ENCODE results near the gene PTPRE.

The PTPRE gene

DNA sequence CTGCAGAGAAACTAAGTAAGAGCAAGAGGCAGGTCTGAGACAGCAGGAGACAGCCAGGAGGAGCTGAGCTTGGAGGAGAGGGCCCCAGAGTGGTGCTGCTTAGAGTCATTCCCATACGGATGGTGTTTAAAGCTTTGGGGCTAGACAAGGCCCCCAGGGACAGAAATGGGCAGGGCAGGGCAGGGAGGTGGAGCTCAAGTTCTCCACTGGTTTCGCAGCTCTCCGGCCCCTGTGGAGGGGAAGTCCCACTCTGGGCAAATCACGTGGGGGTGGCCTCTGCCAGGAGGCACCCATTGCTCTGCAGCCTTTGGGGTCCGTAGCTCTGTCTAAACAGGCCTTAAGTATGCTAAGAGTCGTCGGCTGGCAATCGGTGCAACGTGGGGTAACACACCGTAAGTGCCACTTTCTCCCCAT is 1.0 kb upstream of the PTPRE start:
- no peaks in the 10 kb centered on the region for H3K79me2 ChIP-seq (ENCODE audit: control insufficient read depth, low read length)
- H3K9me3 ChIP-seq (ENCODE audit: control insufficient read depth, insufficient read depth, low read length), result no peaks in the 10 kb centered on the region
- no peaks in the 10 kb centered on the region for H3K9me2 ChIP-seq (replicated peaks; ENCODE audit: control insufficient read depth, low read length)
- no peak overlapping the region for H3K4me2 ChIP-seq (ENCODE audit: low read length)
- no peaks in the 10 kb centered on the region for H3K36me3 ChIP-seq (ENCODE audit: control insufficient read depth, low read length)
- no peaks in the 10 kb centered on the region for H3K4me1 ChIP-seq (ENCODE audit: control insufficient read depth, low read length)
- H3K27me3 ChIP-seq (ENCODE audit: control insufficient read depth, low read length), result no peaks in the 10 kb centered on the region
- no peak overlapping the region for H3K4me3 ChIP-seq (ENCODE audit: low read length)
- TF ChIP-seq, protein P1, sequence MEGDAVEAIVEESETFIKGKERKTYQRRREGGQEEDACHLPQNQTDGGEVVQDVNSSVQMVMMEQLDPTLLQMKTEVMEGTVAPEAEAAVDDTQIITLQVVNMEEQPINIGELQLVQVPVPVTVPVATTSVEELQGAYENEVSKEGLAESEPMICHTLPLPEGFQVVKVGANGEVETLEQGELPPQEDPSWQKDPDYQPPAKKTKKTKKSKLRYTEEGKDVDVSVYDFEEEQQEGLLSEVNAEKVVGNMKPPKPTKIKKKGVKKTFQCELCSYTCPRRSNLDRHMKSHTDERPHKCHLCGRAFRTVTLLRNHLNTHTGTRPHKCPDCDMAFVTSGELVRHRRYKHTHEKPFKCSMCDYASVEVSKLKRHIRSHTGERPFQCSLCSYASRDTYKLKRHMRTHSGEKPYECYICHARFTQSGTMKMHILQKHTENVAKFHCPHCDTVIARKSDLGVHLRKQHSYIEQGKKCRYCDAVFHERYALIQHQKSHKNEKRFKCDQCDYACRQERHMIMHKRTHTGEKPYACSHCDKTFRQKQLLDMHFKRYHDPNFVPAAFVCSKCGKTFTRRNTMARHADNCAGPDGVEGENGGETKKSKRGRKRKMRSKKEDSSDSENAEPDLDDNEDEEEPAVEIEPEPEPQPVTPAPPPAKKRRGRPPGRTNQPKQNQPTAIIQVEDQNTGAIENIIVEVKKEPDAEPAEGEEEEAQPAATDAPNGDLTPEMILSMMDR (IDR thresholded peaks at IDR 0.05; ENCODE audit: low read depth, low read length, poor library complexity, severe bottlenecking), result no peak
- TF ChIP-seq EZH2phosphoT487 (IDR thresholded peaks at IDR 0.05; ENCODE audit: borderline replicate concordance, low read length), result no peak
- no peaks in the 10 kb centered on the region for H3F3A ChIP-seq (ENCODE audit: control insufficient read depth, insufficient read depth)
- H3K27ac ChIP-seq (ENCODE audit: low read depth, low read length), result no peak overlapping the region
- H4K20me1 ChIP-seq (ENCODE audit: control insufficient read depth, insufficient read depth, low read depth, low read length), result no peaks in the 10 kb centered on the region

DNA sequence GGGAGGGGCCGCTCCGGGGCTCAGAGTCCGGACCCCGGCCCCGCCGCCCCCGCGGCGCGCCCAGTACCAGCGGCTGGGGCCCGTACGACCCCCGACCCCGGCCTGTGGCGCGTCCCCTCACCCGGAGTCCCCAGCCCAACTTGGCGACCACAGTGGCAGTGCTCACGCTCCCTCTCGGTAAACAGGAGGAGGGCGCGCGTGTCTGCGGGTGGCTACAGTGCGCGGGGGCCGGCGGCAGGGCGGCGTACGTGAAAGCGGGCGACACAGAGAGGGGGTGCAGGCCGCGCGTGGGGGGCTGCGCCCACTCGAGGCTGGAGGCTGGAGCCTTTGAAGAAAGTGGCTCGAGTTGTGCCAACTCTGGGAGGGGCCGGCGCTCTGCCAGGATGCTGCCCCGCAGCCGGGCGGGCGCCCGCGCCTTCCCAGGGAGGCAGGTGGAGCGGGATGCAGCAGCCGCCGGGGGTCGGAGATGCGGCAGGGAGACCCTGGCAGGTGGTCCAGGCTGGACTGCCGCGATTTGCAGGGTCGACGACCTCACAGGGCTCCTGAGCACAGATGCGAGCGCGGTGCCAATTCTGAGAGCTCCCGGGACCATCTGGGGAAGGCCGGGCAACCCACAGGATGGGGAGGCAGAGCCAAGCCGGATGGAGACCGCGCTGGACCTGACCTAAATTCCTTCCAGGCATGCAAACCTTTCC is 655 bp downstream of the PTPRE start:
- Histone ChIP-seq H3K36me3 (ENCODE audit: control insufficient read depth, low read length) (no peaks in the 10 kb centered on the region), H3K4me3 (ENCODE audit: low read length) (no peak overlapping the region), H3K27ac (ENCODE audit: low read depth, low read length) (no peak overlapping the region), H3K9me3 (ENCODE audit: control insufficient read depth, insufficient read depth, low read length) (no peaks in the 10 kb centered on the region), H3K4me2 (ENCODE audit: low read length) (no peak overlapping the region), H3K27me3 (ENCODE audit: control insufficient read depth, low read length) (no peaks in the 10 kb centered on the region), H3F3A (ENCODE audit: control insufficient read depth, insufficient read depth) (no peaks in the 10 kb centered on the region), H4K20me1 (ENCODE audit: control insufficient read depth, insufficient read depth, low read depth, low read length) (no peaks in the 10 kb centered on the region), H3K9me2 (replicated peaks; ENCODE audit: control insufficient read depth, low read length) (no peaks in the 10 kb centered on the region), H3K4me1 (ENCODE audit: control insufficient read depth, low read length) (no peaks in the 10 kb centered on the region), H3K79me2 (ENCODE audit: control insufficient read depth, low read length) (no peaks in the 10 kb centered on the region)
- no peak for TF ChIP-seq EZH2phosphoT487 (IDR thresholded peaks at IDR 0.05; ENCODE audit: borderline replicate concordance, low read length)
- TF ChIP-seq, protein P1 (IDR thresholded peaks at IDR 0.05; ENCODE audit: low read depth, low read length, poor library complexity, severe bottlenecking), result no peak

DNA sequence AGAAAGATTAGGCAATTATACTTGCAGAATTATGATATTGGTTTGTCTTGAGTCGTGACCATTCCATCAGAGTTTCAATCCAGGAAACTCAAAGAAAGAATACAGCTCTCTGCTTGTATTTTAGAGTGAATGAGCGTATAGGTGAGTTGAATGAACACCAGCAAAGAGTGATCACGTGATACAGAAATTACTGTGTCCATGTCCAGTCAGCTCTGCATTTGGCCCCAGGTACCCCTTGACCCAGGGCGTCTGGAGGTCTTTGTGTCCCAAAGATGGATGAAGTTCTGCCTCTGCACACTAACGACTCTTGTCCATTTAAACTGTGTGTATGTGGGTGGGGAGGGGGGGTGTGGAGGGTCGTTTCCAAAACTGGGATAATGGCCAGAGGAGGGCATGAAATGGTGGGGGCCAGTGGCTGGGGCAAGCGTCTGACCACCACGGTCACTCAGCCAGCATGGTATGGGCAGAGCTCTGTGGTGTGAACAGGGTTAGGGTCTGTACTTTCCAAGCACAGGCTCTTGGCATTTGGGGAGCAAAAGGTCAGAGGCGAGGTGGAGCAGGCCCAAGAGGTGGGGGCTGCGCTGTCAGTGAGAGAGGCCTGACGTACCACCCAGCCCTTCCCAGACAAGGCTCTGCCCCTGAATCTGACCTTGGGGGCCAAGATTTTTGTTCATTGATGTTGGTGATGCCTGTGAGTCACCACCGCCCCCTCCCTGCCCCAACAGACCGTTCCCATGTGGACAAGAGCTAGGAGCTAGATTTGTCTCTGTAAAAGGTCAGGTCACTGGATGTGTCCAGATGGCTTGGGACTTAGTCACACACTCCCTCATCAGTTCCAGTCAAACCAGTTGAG is 1.4 kb downstream of the PTPRE start:
- Histone ChIP-seq H3K4me2 (ENCODE audit: low read length) (no peak overlapping the region), H3K9me2 (replicated peaks; ENCODE audit: control insufficient read depth, low read length) (no peaks in the 10 kb centered on the region), H3K27me3 (ENCODE audit: control insufficient read depth, low read length) (no peaks in the 10 kb centered on the region), H3K4me1 (ENCODE audit: control insufficient read depth, low read length) (no peaks in the 10 kb centered on the region), H3K36me3 (ENCODE audit: control insufficient read depth, low read length) (no peaks in the 10 kb centered on the region), H3F3A (ENCODE audit: control insufficient read depth, insufficient read depth) (no peaks in the 10 kb centered on the region), H3K27ac (ENCODE audit: low read depth, low read length) (no peak overlapping the region), H3K79me2 (ENCODE audit: control insufficient read depth, low read length) (no peaks in the 10 kb centered on the region), H3K9me3 (ENCODE audit: control insufficient read depth, insufficient read depth, low read length) (no peaks in the 10 kb centered on the region), H4K20me1 (ENCODE audit: control insufficient read depth, insufficient read depth, low read depth, low read length) (no peaks in the 10 kb centered on the region), H3K4me3 (ENCODE audit: low read length) (no peak overlapping the region)
- no peak for TF ChIP-seq EZH2phosphoT487 (IDR thresholded peaks at IDR 0.05; ENCODE audit: borderline replicate concordance, low read length)
- TF ChIP-seq, protein P1 (IDR thresholded peaks at IDR 0.05; ENCODE audit: low read depth, low read length, poor library complexity, severe bottlenecking), result no peak
